ENCODE results near the gene NAPB. TPM values are rescaled to one million over a fixed set of nuclear protein-coding genes. Genes with fewer than 3 reads are reported as not detected.
A peak's percentile ranks its signal among the peaks of the same experiment; 100 is the strongest.

The NAPB gene
- total and polyA plus RNA-seq, 2 donors, result 9.7 to 32.3 TPM

- H3K36me3 ChIP-seq (ENCODE audit: insufficient read depth), result peaks cover 2% of the 10 kb centered on the region
- no peak overlapping the region for H3K27ac ChIP-seq (ENCODE audit: low read depth)
- H3K4me3 ChIP-seq (ENCODE audit: low read depth, low read length), result no peak overlapping the region
- no peaks in the 10 kb centered on the region for H3K4me1 ChIP-seq (ENCODE audit: insufficient read depth)
- DNase-seq (ENCODE audit: extremely low spot score), result no peak
Measured at GRCh38 chr20:23379772-23380171, 41.5 kb downstream of the NAPB start.

GRCh38 chr20:23375827-23376226 lies 45.5 kb downstream of the NAPB start:
- no peaks in the 10 kb centered on the region for H3K36me3 ChIP-seq (ENCODE audit: insufficient read depth)
- WGBS, result 93% methylated on average over 5 of the region's 5 CpGs

GRCh38 chr20:23374441-23374840 lies 46.8 kb downstream of the NAPB start:
- WGBS, result 89% methylated on average over 5 of the region's 5 CpGs

More at GRCh38 chr20:23375827-23376226, 45.5 kb downstream of the NAPB start:
- H3K27ac ChIP-seq (ENCODE audit: low read depth), result no peak overlapping the region
- no peaks in the 10 kb centered on the region for H3K4me1 ChIP-seq (ENCODE audit: insufficient read depth)
- no peak for DNase-seq (ENCODE audit: extremely low spot score)
- H3K4me3 ChIP-seq (ENCODE audit: low read depth, low read length), result no peak overlapping the region

GRCh38 chr20:23371496-23371895 lies 49.8 kb downstream of the NAPB start:
- Histone ChIP-seq H3K36me3 (ENCODE audit: insufficient read depth) (peaks cover 2% of the 10 kb centered on the region), H3K27ac (ENCODE audit: low read depth) (no peak overlapping the region), H3K4me1 (ENCODE audit: insufficient read depth) (no peaks in the 10 kb centered on the region), H3K4me3 (ENCODE audit: low read depth, low read length) (no peak overlapping the region)
- WGBS, result 78% methylated on average over 4 of the region's 4 CpGs
- DNase-seq (ENCODE audit: extremely low spot score), result no peak

More at GRCh38 chr20:23374441-23374840, 46.8 kb downstream of the NAPB start:
- no peak for DNase-seq (ENCODE audit: extremely low spot score)
- Histone ChIP-seq H3K36me3 (ENCODE audit: insufficient read depth) (peaks cover 2% of the 10 kb centered on the region), H3K4me1 (ENCODE audit: insufficient read depth) (no peaks in the 10 kb centered on the region), H3K27ac (ENCODE audit: low read depth) (no peak overlapping the region), H3K4me3 (ENCODE audit: low read depth, low read length) (no peak overlapping the region)

GRCh38 chr20:23370873-23371272 lies 50.4 kb downstream of the NAPB start:
- peaks cover 2% of the 10 kb centered on the region for H3K36me3 ChIP-seq (ENCODE audit: insufficient read depth)
- H3K4me3 ChIP-seq (ENCODE audit: low read depth, low read length), result no peak overlapping the region
- WGBS, result 93% methylated on average over 3 of the region's 3 CpGs
- no peaks in the 10 kb centered on the region for H3K4me1 ChIP-seq (ENCODE audit: insufficient read depth)
- no peak for DNase-seq (ENCODE audit: extremely low spot score)
- no peak overlapping the region for H3K27ac ChIP-seq (ENCODE audit: low read depth)

- Histone ChIP-seq H3K4me3 (ENCODE audit: low read depth, low read length) (no peak overlapping the region), H3K4me1 (ENCODE audit: insufficient read depth) (no peaks in the 10 kb centered on the region), H3K27ac (ENCODE audit: low read depth) (no peak overlapping the region), H3K36me3 (ENCODE audit: insufficient read depth) (peaks cover 2% of the 10 kb centered on the region)
- 90% methylated on average over 5 of the region's 5 CpGs for WGBS
- DNase-seq (ENCODE audit: extremely low spot score), result no peak
Measured at GRCh38 chr20:23370274-23370673, 51.0 kb downstream of the NAPB start.

GRCh38 chr20:23369072-23369823 lies 52.0 kb downstream of the NAPB start:
- H3K36me3 ChIP-seq (ENCODE audit: insufficient read depth), result peaks cover 2% of the 10 kb centered on the region
- DNase-seq (ENCODE audit: extremely low spot score), result no peak
- WGBS, result 93% methylated on average over 14 of the region's 14 CpGs
- H3K27ac ChIP-seq (ENCODE audit: low read depth), result no peak overlapping the region
- H3K4me1 ChIP-seq (ENCODE audit: insufficient read depth), result no peaks in the 10 kb centered on the region
- no peak overlapping the region for H3K4me3 ChIP-seq (ENCODE audit: low read depth, low read length)

GRCh38 chr20:23368316-23369071 lies 52.8 kb downstream of the NAPB start:
- H3K4me1 ChIP-seq (ENCODE audit: insufficient read depth), result no peaks in the 10 kb centered on the region
- DNase-seq (ENCODE audit: extremely low spot score), result no peak
- WGBS, result 89% methylated on average over 2 of the region's 2 CpGs
- no peak overlapping the region for H3K4me3 ChIP-seq (ENCODE audit: low read depth, low read length)
- H3K36me3 ChIP-seq (ENCODE audit: insufficient read depth), result peaks cover 2% of the 10 kb centered on the region
- no peak overlapping the region for H3K27ac ChIP-seq (ENCODE audit: low read depth)

GRCh38 chr20:23367770-23368169 lies 53.5 kb downstream of the NAPB start:
- Histone ChIP-seq H3K36me3 (ENCODE audit: insufficient read depth) (peaks cover 2% of the 10 kb centered on the region), H3K4me3 (ENCODE audit: low read depth, low read length) (no peak overlapping the region), H3K4me1 (ENCODE audit: insufficient read depth) (peaks cover 2% of the 10 kb centered on the region), H3K27ac (ENCODE audit: low read depth) (no peak overlapping the region)
- no peak for DNase-seq (ENCODE audit: extremely low spot score)

GRCh38 chr20:23366384-23366783 lies 54.9 kb downstream of the NAPB start:
- WGBS, result 36% methylated on average over 1 of the region's 1 CpG
- H3K27ac ChIP-seq (ENCODE audit: low read depth), result no peak overlapping the region
- peaks cover 2% of the 10 kb centered on the region for H3K36me3 ChIP-seq (ENCODE audit: insufficient read depth)
- no peak overlapping the region for H3K4me3 ChIP-seq (ENCODE audit: low read depth, low read length)
- DNase-seq (ENCODE audit: extremely low spot score), result no peak
- peaks cover 4% of the 10 kb centered on the region for H3K4me1 ChIP-seq (ENCODE audit: insufficient read depth)

- DNase-seq (ENCODE audit: extremely low spot score), result no peak
- Histone ChIP-seq H3K4me1 (ENCODE audit: insufficient read depth) (peaks cover 4% of the 10 kb centered on the region), H3K27ac (ENCODE audit: low read depth) (no peak overlapping the region), H3K4me3 (ENCODE audit: low read depth, low read length) (no peak overlapping the region), H3K36me3 (ENCODE audit: insufficient read depth) (peaks cover 2% of the 10 kb centered on the region)
- WGBS, result 96% methylated on average over 65 of the region's 65 CpGs
Measured at GRCh38 chr20:23365390-23366165, 55.7 kb downstream of the NAPB start.

- 60% methylated on average over 4 of the region's 4 CpGs for WGBS
- H3K4me3 ChIP-seq (ENCODE audit: low read depth, low read length), result no peak overlapping the region
- H3K36me3 ChIP-seq (ENCODE audit: insufficient read depth), result no peaks in the 10 kb centered on the region
- H3K4me1 ChIP-seq (ENCODE audit: insufficient read depth), result peaks cover 4% of the 10 kb centered on the region
- no peak for DNase-seq (ENCODE audit: extremely low spot score)
- H3K27ac ChIP-seq (ENCODE audit: low read depth), result no peak overlapping the region
Measured at GRCh38 chr20:23363257-23363649, 58.0 kb downstream of the NAPB start.

- peak overlapping the region; percentile 84 for H3K4me3 ChIP-seq (ENCODE audit: low read depth, low read length)
- H3K36me3 ChIP-seq (ENCODE audit: insufficient read depth), result no peaks in the 10 kb centered on the region
- peak overlapping the region; percentile 87 for H3K27ac ChIP-seq (ENCODE audit: low read depth)
- 3% methylated on average over 50 of the region's 50 CpGs for WGBS
- H3K4me1 ChIP-seq (ENCODE audit: insufficient read depth), result peaks cover 4% of the 10 kb centered on the region
- no peak for DNase-seq (ENCODE audit: extremely low spot score)
Measured at GRCh38 chr20:23362392-23363256, 58.7 kb downstream of the NAPB start.
